ENCODE data around the gene TCF19.
A peak's percentile ranks its signal among the peaks of the same experiment; 100 is the strongest.

The TCF19 gene

GRCh38 chr6:31158140-31158862 lies at the start of gene TCF19:
TCF19 (plus strand) TSS chr6:31158589; CDS start chr6:31159470, 881 bp downstream.
- peak; percentile 98 for DNase-seq

- no peak for DNase-seq
These were observed 47.4 kb upstream of the TCF19 start for GRCh38 chr6:31110825-31111582.

DNA sequence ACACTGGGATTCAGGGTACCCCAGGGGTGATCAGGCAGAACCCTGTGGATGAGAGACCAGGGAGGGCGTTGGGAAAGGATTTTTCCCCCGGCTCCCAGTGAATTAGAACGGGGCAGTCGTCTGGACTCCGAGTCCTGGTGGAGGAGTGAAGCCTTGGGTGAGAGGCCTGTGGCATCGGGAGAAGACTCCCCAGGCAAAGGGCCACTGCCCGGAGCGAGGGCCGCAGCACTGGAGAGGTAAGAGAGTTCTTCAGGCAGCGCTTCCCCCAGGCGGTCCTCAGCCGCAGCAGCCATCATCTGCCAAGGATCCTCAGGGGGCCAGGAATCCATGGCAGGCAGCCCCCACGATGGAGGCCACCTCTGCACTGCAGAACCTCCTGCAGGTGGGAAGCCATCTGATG lies 46.7 kb upstream of the TCF19 start:
- DNase-seq: no peak

DNA sequence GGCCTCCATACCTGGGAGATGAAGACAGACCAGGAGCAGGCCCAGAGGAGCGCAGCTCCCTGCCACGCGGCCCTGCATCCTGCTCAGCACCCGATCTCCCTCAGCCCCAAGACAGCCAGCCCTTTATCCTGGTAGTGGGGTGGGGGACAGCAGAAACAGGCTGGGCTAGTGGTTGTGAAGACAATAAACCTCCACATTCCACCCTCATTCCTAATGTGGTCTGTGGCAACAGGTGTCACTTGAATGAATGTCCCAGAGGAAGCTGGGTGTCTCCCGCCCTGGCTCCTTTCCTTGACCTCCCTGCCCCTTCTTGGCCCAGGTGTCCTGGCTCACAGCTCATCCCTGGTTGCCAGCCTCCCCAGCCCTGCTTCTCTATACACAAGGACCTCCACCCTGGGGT lies 45.9 kb upstream of the TCF19 start, which contains the start of gene C6orf15:
Gene C6orf15, minus strand, starts transcription at position 98 of the 400 bp plus-strand sequence. Its CDS starts 20 bp downstream, at position 78.
- DNase-seq: no peak

DNA sequence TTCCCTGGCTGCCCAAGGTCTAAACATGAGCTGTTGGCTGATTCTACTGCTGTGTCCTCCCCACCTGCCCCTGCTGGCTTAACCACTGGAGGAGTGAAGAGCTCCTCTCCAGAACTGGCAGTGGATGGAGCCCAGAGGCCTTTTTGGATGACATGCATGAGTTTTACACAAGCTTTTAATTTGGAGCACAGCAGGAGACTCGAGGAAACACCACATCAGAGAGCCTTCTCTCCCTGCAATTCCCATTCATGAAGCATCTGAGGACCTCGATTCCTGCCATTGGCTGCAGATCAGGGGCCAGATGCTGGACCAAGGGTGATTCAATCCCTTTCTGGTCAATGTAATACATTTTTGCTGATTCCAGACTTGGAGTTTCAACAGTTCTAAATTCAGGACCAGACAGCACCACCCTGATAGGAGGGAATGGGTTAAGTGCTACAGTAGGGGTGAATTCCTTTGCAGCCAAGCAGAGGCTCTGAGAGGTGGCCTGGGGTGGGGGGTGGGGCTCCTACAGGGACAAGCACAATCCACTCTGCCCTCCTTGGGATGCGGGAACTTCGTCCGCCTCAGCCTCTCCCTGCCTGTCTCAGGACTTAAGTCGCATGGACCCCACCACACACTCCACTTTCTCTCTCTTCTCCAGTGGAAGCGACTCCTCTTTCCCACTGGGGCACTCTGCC lies 44.4 kb upstream of the TCF19 start:
- no peak for DNase-seq

DNA sequence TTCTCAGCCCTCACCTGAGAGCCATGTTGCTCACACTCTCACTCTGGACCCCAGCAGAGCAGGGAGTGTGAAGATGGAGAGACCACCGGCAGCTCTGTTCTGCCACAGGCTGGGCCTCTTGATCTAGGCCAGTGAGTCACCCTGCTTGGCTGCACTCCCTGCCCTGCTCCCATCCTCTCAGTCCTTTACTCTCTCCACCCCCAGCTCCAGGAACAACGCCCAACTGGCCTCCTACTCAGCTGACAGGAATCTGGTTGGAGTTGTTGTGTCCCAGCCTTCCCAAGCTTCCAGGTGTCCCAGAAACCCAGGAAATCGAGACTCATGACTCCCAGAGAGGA lies 43.9 kb upstream of the TCF19 start, which contains the start of gene PSORS1C1:
Gene PSORS1C1, plus strand, starts transcription at position 260 of the 338 bp plus-strand sequence. CDS start 14,833 bp downstream, outside the sequence.
- DNase-seq: no peak

DNA sequence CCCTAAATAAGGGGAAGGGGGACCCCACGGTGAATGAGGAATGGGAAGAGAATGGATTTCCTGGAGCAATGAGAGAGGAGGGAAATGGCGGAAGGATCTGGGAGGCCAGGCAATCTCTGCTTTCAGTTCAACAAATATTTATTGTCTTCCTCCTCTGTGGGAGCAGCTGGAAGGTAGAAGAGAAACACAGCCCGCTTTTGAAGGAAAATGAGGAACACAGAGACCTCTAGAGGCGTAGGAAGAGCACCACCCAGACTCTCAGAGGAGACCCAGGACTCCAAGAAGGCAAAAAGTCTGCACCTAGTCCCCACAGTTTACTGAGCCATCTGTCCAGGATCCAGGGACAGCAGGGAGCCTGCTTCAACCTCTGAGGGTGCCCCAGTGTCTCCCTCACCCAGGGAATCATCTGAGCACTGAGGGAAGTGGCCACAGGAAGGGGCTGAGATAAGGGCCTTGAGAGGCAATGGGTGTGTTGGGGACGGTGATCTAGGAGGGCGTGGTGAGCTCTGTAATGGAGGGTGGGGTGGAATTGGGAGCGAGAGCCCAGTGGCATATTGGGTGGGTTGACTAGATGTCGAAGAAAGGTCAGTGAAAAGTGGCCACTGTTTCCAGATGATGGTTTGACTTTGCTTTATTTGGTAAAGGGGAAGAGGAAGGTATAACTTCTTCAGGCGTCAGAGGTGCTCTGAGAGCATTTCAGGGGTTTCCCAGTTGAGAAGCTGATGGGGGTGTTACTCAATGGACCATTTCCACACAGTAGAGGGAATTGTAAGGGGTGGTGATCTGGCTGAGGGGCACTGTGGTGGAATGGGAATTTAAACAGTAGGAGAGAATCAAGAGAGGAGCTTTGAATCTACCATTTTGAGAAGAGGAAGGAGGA lies 43.2 kb upstream of the TCF19 start:
- DNase-seq: no peak

- DNase-seq: no peak
These were observed 42.3 kb upstream of the TCF19 start for GRCh38 chr6:31115941-31116560.

GRCh38 chr6:31116661-31117385 lies 41.6 kb upstream of the TCF19 start:
- DNase-seq: no peak

DNA sequence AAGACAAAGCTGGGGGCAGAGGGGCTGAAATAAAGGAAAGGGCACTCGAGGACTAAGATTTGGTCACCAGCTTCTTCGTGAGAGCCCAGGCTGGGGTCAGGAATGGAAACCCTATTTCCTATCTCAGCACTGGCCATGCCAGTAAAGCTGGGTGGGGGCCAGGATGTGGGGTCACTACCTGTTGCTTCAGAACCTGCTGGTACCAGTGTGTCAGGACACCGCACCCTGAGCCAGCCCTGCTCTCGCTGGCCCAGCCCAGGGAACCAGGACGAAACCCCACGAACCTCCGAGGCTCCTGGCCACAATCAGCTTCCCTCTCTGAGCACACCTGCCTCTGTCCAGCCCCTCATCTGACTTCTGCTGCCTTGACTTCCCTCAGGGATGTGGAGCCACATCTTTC lies 40.2 kb upstream of the TCF19 start:
- no peak for DNase-seq

DNA sequence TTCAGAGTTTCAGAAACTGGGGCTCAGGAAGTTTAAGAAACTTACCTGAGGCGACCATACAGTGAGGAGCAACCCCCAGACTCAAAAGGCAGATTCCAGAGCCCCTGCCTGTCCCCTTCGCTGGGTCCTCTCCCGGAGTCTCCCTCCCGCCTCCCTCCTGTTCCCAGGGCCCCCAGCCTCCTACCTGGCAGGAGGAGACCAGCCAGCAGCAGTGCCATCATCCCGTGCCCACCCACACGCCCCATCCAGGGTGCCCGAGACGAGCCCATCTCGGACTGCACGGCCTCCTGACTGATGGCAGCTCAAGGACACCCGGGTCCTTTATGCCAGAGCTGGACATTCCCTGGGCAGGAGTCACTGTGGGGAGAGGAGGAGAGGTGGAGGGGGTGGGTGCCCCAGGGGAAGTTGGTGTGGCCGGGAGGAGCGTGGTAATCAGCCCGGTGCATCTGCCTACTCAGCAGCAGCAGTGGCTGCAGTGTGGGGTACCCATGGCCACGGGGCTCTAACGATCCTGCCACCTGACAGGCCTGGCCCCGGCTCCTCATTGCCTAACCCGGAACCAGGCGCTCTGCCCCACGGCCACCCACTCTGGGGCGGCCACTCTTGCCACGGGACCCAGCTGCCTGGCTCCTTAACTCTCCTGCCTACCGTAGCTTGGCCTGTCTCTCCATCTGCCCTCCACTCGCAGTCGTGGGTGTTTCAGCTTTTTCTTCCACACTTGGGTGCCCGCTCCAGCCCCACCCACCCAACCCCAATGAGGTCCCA lies 38.1 kb upstream of the TCF19 start, which contains the start of gene CDSN:
Gene CDSN, minus strand, starts transcription at position 296 of the 765 bp plus-strand sequence. Its CDS starts 27 bp downstream, at position 269.
- DNase-seq: no peak

- DNase-seq: no peak
These were observed 37.1 kb upstream of the TCF19 start for GRCh38 chr6:31121131-31121790.

DNA sequence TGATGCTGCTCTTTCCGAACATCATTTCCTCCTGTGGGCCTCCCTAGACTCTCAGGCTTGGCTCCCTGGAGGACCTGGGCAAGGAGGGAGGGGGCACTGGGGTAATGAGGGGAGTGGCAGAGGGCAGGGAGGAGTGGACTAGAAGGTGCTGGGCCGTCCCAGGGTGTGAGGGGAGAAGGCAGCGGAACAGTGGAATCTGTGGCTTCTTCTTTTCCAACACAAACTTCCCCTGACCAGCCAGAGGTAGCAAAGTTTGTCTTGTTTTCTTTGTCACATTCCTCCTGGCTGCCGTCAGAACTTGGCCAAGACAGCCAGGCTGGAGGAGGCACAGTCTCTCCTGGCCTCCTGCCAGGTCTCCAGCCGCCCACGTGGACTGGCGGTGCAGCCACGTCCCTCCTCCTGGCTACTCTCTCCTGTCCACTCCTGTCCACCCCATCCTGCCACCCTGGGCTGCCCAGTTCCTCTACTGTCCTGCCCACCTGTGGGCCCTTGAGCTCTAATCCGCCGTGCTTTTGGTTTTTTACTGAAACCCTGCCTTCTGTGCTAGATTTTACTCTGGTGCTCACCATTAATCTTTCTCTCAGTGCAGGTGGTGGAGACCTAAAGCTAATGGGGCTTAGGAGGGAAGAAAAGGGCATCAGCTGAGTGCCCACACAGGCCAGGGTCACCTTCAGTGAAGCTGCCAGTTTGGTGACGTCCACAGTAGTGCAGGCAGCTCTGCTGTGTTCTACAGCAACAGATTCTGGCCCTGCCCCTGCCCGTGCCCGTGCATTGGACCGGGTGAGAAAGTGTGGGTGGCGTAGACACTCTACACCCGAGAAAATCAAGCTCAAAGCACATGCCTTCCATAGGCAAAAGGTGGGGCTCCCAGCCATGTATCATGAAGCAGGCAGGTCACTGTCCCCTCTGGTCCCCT lies 35.3 kb upstream of the TCF19 start:
- no peak for DNase-seq

- DNase-seq: no peak
These were observed 33.2 kb upstream of the TCF19 start for GRCh38 chr6:31125162-31125561.

- no peak for DNase-seq
These were observed 32.6 kb upstream of the TCF19 start for GRCh38 chr6:31125586-31126363.

DNA sequence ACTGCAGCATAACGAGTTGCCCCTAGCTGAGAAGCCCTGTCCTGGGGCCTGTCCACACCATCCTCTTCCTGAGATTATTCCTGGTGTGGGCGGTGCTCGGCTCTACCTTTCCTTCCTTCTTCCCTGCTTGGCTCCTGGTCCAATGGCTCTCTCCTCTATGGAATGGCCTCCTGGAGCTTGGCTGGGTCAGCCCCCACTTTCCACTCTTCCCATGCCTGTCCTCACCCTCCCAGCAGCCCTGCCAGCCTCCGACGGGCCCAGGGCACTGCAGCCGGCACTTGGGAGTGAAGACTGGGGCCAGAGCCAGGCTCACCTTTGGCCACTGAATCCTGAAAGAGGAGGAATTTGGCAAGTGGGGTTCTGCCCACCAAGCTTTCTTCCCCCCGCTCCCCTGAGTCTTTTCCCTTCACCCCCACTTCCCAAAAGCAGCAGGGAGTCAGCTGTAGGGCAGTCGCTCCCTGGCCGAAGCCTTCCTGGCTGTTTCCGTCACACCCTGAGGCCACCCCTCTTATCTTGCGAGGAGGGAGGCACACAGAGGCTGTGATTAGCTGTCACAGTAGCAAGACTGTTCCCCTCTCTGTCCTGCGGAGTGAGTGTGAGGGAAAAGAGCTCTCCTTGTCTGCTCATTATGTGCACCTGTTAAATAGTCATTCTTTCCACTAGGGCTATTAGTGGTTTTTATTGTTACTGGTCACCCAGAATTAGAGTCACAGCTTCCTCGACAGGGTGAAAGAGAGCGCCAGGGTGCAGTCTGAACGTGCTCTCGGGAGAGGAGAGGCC lies 31.8 kb upstream of the TCF19 start:
- no peak for DNase-seq

DNA sequence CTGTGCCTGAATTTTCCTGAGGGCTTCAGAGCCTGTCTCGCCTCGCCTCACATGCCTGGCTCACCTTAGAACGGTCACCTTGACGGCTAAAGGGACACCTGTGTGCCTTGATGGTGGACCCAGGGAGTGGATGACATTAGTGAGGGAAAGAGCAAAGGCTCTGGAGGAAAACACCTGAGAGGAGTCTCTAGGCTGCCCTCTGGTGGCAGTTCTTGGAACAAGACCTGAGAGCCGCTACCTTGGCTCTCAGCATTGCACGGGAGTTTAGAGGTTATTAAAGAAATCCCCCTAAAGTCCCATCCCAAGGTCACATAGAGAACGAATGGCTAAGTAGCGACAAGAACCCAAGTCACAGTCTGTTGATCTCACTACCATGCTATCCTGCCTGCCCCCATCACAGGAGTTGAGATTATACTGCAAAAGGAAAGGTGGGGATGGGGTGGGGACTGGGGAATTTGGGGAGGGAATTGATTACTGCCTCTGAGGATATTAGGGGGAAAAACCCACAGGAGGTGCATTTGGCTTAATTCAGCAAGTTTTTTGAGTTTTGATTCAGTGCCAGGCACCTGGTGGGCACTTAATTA lies 30.2 kb upstream of the TCF19 start:
- peak; percentile 25 for DNase-seq

Measured in NCI-H2171 (cell line).